Measurements from ENCODE around the gene CFAP61. TPM values are rescaled to one million over a fixed set of nuclear protein-coding genes. Genes with fewer than 3 reads are reported as not detected.

Gene CFAP61
- total RNA-seq, 1 donor from 2014 or later, result not detected

- no peaks in the 10 kb centered on the region for H3K36me3 Mint-ChIP-seq (ENCODE audit: low read depth)
Measured at GRCh38 chr20:20289331-20289730, 237.0 kb downstream of the CFAP61 start.

GRCh38 chr20:20292472-20292871 lies 240.1 kb downstream of the CFAP61 start:
- Mint-ChIP-seq H3K9me3 (ENCODE audit: low read depth) (no peaks in the 10 kb centered on the region), H3K36me3 (ENCODE audit: low read depth) (no peaks in the 10 kb centered on the region), H3K4me1 (ENCODE audit: low read depth) (no peaks in the 10 kb centered on the region), H3K27me3 (ENCODE audit: low read depth) (peaks cover 1% of the 10 kb centered on the region), H3K27ac (ENCODE audit: unreplicated experiment) (no peak overlapping the region), H3K4me3 (ENCODE audit: unreplicated experiment) (no peak overlapping the region)
- TF ChIP-seq, protein P1, sequence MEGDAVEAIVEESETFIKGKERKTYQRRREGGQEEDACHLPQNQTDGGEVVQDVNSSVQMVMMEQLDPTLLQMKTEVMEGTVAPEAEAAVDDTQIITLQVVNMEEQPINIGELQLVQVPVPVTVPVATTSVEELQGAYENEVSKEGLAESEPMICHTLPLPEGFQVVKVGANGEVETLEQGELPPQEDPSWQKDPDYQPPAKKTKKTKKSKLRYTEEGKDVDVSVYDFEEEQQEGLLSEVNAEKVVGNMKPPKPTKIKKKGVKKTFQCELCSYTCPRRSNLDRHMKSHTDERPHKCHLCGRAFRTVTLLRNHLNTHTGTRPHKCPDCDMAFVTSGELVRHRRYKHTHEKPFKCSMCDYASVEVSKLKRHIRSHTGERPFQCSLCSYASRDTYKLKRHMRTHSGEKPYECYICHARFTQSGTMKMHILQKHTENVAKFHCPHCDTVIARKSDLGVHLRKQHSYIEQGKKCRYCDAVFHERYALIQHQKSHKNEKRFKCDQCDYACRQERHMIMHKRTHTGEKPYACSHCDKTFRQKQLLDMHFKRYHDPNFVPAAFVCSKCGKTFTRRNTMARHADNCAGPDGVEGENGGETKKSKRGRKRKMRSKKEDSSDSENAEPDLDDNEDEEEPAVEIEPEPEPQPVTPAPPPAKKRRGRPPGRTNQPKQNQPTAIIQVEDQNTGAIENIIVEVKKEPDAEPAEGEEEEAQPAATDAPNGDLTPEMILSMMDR (IDR thresholded peaks at IDR 0.05), result no peak
- DNase-seq (ENCODE audit: low spot score), result no peak

More at GRCh38 chr20:20289331-20289730, 237.0 kb downstream of the CFAP61 start:
- TF ChIP-seq, protein P1 (IDR thresholded peaks at IDR 0.05), result no peak
- Mint-ChIP-seq H3K27ac (ENCODE audit: unreplicated experiment) (no peak overlapping the region), H3K4me1 (ENCODE audit: low read depth) (no peaks in the 10 kb centered on the region), H3K9me3 (ENCODE audit: low read depth) (no peaks in the 10 kb centered on the region), H3K27me3 (ENCODE audit: low read depth) (peaks cover 5% of the 10 kb centered on the region), H3K4me3 (ENCODE audit: unreplicated experiment) (no peak overlapping the region)
- no peak for DNase-seq (ENCODE audit: low spot score)

DNA sequence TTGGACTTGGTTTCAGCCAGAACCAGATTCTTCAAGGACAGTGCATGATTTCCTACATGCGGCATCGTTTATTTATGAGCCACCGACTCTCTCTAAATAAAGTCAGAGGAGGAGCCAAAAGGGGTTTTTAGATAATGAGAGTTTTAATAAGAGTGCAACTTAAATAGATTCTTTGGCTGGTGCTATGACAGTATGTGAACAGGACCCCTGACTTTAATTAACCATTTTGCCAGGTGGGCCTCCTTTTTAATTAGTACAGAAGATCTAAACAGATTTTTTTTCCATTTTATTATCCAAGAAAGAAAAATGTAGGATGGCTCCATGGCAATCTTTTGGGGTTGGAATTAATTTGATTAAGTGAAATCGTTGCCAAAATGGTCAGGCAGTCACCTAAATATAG lies 240.8 kb downstream of the CFAP61 start:
- Mint-ChIP-seq H3K9me3 (ENCODE audit: low read depth) (no peaks in the 10 kb centered on the region), H3K36me3 (ENCODE audit: low read depth) (no peaks in the 10 kb centered on the region), H3K4me1 (ENCODE audit: low read depth) (no peaks in the 10 kb centered on the region), H3K4me3 (ENCODE audit: unreplicated experiment) (no peak overlapping the region), H3K27ac (ENCODE audit: unreplicated experiment) (no peak overlapping the region), H3K27me3 (ENCODE audit: low read depth) (peaks cover 1% of the 10 kb centered on the region)
- DNase-seq (ENCODE audit: low spot score), result no peak
- TF ChIP-seq, protein P1 (IDR thresholded peaks at IDR 0.05), result no peak

DNA sequence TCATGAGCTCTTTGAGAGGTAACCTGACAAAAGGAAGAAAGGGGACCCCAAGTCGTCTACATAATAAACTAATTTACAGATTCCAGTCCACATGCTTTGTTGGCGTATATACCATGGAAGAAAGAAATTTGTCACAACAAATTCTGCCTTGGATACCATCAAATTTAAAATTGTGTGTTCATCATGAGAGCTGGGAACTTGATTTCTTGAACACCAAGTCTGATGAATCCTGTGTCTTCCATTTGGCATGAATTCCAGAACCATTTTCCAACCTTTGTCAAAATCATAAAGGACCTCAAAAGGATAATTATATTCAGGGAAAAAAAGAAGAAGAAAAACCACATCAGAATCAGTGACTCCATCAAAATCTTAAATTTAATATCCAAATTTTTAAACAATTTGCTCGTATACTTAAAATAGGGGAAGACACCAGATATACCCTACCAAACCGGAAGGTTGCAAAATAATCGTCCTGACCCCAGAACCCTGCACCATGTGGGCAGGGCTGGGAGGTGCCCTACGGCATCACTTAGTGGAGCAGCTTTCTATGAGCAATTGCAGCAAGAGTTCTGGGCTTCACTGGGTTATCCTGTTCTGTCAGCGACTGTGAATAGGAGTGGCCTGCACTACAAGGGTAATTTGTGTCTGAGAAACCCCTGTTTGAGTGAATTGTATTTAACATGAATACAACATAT lies 241.5 kb downstream of the CFAP61 start:
- Mint-ChIP-seq H3K27me3 (ENCODE audit: low read depth) (peaks cover 1% of the 10 kb centered on the region), H3K27ac (ENCODE audit: unreplicated experiment) (no peak overlapping the region), H3K4me3 (ENCODE audit: unreplicated experiment) (no peak overlapping the region), H3K9me3 (ENCODE audit: low read depth) (no peaks in the 10 kb centered on the region), H3K36me3 (ENCODE audit: low read depth) (no peaks in the 10 kb centered on the region), H3K4me1 (ENCODE audit: low read depth) (no peaks in the 10 kb centered on the region)
- DNase-seq (ENCODE audit: low spot score), result no peak
- TF ChIP-seq, protein P1 (IDR thresholded peaks at IDR 0.05), result no peak

- TF ChIP-seq, protein P1 (IDR thresholded peaks at IDR 0.05), result no peak
- Mint-ChIP-seq H3K4me3 (ENCODE audit: unreplicated experiment) (no peak overlapping the region), H3K4me1 (ENCODE audit: low read depth) (no peaks in the 10 kb centered on the region), H3K27ac (ENCODE audit: unreplicated experiment) (no peak overlapping the region), H3K9me3 (ENCODE audit: low read depth) (no peaks in the 10 kb centered on the region), H3K36me3 (ENCODE audit: low read depth) (no peaks in the 10 kb centered on the region), H3K27me3 (ENCODE audit: low read depth) (peaks cover 1% of the 10 kb centered on the region)
- DNase-seq (ENCODE audit: low spot score), result no peak
Measured at GRCh38 chr20:20295621-20296498, 243.5 kb downstream of the CFAP61 start.
